HCEC 1CT (cell line): ENCODE results near the gene LITAF.
"Not testable (repeated sequence)": the region's sequence is repeated elsewhere in the genome, so short reads cannot be mapped to it uniquely, and the experiment has no call there.

ENCODE experiments used
- DNase-seq: peaks from one replicate; pipeline ENCODE4 v3.0.0-alpha.2; 2017

Gene LITAF

GRCh38 chr16:11620243-11621003 lies 33.7 kb upstream of the LITAF start:
- no peak for DNase-seq

- DNase-seq: no peak
Measured at GRCh38 chr16:11619327-11619851, 32.7 kb upstream of the LITAF start.

DNA sequence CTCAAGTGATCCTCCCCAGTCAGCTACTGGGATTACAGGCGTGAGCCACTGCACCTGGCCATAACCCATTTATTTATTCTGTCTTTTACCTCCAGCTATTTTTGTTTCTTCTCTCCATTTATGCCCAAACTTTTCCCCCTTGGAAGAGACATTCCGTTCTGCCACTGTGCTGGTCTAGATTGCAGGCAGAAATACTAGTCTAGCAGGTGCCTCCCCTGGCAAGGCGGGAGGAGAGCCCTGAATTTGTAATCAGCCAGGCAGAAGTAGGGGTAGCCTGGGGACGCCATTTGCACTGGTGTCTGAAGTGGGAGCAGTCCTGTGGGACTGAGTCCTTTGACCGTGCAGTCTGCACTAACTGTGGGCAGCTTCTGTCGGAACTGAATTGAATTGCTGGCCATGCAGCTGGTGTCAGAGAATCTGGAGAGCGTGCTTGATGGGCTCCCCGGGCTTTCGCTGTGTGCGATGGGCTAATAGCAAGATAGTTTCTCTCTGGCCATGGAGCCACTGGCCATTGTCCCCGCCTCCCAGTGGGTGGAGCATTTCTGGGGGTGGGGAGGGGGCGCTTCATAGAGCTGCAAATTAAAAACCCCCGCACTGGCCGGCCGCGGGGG lies 31.5 kb upstream of the LITAF start:
- DNase-seq: no peak

- DNase-seq: no peak
Measured at GRCh38 chr16:11615748-11616447, 29.2 kb upstream of the LITAF start.

- DNase-seq: no peak
Measured at GRCh38 chr16:11614587-11615175, 28.0 kb upstream of the LITAF start.

- DNase-seq: no peak
Measured at GRCh38 chr16:11613381-11614303, 26.9 kb upstream of the LITAF start.

DNA sequence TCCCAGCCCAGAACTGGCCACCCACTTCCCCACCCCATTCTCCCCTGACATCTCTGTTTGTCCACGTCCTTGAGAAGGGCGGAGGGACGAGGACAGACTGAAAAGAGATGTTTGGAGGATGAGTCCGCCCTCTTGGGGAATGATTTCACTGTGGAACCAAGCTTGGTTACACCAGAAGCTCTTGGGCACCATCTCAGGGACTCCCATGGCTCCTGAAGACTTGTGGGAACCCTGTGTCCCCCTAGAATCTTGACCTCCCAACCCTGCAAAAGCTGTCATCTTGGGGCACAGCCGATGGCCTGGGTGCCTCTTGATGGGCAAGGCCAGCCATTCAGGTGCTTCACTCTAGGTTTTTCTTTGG lies 25.9 kb upstream of the LITAF start:
- DNase-seq: no peak

DNA sequence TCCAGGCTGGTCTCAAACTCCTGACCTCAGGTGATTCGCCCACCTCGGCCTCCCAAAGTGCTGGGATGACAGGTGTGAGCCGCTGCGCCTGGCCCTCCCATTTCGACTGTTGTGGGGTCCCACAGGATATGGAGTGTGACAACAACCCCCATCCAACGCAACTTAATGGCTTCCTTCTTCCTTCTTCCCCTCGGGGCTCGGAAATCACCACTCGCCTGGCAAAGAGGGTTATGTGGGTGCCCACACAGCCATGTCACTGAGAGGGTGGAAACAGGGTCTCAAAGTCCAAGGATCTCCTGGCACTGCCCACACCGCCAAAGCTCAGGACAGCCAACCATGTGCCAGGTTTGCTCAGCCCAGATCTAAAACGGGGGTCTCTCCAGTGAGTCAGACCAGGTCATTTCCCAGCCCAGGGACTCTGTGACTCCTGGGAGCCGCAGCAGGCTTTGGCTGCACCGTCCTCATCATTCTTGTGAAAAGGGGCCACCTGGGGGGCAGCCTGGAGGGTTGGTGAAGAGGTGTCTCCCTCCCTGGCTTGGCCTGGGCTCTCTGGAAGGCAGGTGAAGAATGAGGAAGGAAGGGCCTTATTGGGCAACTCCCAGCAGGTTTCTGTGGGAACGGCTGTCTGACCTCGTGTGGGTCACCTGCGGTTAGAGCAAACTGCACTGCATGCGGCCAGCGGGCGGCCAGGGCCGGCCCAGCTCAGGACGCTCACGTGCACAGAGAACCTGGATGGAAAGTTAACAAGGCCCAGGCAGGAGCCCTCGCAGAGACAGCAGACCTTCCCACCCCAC lies 25.3 kb upstream of the LITAF start:
- no peak for DNase-seq

GRCh38 chr16:11610580-11610979 lies 23.9 kb upstream of the LITAF start:
- DNase-seq: no peak

- no peak for DNase-seq
Measured at GRCh38 chr16:11610121-11610505, 23.4 kb upstream of the LITAF start.

DNA sequence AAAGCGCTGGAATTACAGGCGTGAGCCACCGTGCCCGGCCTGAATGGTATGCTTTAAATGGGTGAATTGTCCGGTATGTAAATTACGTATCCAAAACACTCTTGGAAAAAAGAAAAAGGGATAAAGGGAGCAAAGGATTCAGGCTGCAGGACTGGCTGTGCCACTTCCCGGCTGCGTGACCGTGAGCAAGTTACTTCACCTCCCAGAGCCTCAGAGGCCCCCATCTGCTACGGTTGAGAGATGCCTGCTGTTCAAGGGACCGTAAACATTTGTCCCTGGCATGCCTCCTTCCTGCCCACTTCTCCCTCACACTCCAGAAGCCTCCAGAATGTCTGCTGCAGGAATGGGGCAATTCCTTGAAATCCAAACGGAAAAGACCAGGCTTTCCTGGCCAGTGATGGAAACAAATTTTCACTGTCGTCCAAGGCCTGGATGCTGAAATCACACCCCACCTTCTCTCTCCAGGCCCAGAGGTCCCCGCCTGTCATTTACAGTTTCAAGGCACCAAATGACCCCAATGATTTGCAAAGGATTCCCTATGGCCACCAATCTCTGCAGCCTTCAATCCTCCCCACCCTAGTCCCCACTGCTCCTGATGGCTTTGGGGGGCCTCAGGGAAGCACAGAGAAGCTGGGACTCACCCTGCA lies 22.9 kb upstream of the LITAF start:
- no peak for DNase-seq

DNA sequence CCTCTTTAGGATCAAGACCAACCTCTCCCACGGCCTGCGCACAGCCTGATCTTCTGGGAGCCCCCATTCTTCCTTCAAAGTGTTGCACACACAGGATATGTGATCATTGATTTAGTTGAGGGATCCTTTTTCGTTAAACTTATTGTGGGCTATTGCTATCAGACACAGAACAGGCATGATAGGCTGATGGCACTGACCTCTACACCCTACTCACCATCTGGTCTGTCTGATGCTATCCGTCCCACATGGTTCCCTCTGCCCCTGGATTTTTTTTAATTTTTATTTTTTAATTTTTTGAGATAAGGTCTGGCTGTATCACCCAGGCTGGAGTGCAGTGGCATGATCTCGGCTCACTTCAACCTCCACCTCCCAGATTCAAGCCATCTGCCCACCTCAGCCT lies 19.2 kb upstream of the LITAF start:
- no peak for DNase-seq

GRCh38 chr16:11605564-11605886 lies 18.8 kb upstream of the LITAF start:
- DNase-seq: no peak

DNA sequence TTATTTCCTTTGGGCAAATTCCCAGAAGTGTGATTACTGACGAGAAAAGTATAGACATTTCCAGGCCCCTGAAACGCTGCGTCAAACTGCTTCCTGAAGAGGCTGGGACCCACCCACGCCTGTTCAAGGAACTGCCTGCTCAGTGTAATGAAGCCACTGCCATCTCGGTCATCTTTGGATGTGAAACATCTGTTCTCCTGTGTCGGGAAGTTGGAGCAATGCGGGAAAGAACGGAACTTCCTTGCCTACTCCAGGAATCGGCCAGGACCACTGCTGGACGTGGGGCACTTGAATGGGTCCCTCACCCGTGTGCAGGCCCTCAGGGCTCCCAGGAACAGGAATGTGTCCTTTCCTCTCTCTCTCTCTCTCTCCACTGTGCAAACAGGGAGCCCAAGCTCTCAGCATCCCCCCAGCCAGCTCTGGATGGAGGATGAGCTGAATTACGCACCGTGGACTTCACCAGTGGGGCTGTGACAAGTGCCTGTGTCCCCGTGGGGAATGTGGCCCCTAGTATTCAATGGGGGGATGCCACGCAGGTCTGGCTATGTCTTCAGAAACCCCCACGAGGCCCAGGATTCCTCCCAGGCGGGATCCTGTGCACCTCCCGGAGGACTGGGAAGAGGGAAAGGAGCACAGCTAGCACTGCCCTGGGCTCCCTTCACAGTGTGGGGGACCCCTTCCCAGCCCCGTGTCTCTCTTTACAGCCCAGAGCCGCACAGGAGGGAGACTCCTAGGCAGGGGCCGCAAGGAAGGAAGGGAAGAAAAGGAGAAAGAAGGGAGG lies 18.3 kb upstream of the LITAF start:
- peak; percentile 26 for DNase-seq

GRCh38 chr16:11604296-11604695 lies 17.6 kb upstream of the LITAF start:
- DNase-seq: not testable (repeated sequence)

DNA sequence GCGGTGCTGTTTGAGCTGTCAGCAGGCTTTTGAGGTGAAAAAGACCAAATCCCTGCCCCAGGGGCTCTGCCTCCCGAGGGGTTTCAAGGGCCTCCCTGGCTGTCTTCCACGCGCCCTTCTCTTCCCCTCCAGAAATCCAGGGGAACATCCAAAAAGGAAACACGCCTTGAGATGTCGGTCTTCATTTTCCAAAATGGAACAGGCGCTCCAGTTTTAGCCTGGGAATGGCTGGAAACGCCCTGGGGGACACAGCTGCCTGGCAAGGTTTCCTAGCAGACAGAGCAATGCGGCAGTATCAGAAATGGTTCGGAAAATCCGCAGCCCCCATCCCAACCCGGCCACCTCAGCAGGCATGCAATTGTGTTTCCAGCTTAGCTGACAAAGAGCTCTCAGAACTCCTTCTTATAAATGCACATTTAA lies 16.6 kb upstream of the LITAF start:
- no peak for DNase-seq

- DNase-seq: no peak
Measured at GRCh38 chr16:11602321-11602720, 15.6 kb upstream of the LITAF start.

DNA sequence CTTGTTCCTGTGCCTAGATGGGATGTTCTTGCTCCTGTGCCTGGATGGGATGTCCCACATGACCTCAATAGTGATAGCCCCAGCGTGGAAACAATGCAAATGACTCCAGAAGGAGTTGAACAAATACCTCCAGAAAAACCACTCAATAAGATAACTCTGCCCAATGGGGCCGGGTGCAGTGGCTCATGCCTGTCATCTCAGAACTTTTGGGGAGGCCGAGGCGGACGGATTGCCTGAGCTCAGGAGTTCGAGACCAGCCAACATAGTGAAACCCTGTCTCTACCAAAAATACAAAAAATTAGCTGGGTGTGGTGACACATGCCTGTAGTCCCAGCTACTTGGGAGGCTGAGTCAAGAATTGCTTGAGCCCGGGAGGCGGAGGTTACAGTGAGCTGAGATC lies 15.2 kb upstream of the LITAF start:
- DNase-seq: no peak

DNA sequence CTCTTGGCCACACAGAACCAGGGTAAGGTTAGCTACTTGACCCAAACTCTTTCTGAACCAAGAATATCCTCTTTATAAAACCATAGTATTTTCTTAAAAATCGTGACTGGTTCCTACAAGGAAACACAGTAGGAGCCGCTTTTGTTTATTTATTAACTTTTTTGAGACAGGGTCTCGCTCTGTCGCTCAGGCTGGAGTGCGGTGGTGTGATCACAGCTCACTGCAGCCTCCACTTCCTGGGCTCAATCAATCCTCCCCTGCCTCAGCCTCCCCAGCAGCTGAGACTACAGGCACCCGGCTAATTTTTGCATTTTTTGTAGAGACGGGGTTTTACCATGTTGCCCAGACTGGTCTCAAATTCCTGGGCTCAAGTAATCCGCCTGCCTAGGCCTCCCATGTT lies 14.7 kb upstream of the LITAF start:
- no peak for DNase-seq

- DNase-seq: no peak
Measured at GRCh38 chr16:11599579-11599978, 12.9 kb upstream of the LITAF start.
